Measurements from ENCODE around the gene TRIM7.

Gene TRIM7

DNA sequence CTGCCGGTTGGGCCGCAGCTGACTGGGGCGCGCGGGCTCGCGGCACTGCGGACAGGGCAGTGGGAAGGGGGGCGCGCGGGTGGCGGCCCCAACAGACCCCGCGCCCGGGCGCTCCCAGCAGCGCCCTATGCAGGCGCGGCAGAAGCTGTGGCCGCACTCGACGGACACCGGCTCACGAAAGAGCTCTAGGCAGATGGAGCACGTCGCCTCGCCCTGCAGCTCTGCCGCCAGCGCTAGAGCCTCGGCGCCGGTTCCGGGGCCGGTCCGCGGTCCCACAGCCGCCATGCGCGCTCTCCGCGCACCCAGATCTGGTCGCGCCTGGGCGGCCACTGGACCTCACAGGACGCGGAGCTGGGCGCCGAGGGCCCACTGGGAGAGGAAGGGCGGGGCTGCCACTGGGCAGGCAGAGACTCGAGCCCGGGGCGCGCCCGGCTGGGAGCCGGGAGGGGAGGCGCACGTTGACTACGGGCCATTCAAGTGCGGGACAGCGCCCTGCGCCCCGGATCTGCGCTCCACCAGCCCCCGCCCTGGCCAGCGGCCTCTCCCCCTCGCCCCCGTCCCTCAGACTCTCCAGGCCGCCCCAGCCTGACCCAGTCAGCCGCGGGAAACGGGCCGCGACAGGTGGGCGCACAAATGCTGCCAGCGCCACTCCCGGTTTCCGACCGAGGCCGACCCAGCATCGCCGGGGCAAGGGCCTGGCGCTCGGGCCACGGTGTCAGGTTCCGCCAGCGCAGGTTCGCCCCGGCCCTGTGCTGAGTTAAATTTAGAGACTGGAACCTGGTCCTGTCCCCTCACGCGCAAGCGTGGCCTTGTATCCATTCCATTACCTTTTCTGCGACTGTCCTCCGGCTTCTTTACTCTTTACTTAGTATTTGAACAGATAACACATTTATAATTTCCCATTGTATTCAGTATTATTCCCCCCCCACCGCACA is at the start of gene TRIM7:
TRIM7 (minus strand) TSS at position 371 of the 935 bp plus-strand sequence; CDS start at position 285, 86 bp downstream.
- no peak for DNase-seq

DNA sequence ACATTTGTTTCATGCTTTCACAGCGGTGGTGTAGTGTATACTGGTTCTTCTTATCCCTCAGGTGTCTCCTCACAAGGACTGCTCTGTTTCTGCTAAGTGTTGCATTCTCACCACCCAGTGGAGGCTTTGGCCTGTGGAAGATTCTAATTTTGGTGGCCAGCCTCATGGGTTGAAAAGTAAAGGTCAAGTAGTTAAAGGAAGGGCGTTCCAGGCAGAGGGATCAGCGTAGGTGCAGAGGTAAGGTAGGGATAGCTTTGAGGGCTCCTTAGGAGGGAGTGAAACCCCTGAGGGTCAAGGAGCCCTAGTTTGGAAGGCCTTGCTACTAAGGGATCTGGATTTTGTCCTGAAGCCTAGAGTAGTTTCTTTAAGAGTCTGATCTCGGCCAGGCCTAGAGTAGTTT is 43.3 kb upstream of the TRIM7 start:
- no peak for DNase-seq

DNA sequence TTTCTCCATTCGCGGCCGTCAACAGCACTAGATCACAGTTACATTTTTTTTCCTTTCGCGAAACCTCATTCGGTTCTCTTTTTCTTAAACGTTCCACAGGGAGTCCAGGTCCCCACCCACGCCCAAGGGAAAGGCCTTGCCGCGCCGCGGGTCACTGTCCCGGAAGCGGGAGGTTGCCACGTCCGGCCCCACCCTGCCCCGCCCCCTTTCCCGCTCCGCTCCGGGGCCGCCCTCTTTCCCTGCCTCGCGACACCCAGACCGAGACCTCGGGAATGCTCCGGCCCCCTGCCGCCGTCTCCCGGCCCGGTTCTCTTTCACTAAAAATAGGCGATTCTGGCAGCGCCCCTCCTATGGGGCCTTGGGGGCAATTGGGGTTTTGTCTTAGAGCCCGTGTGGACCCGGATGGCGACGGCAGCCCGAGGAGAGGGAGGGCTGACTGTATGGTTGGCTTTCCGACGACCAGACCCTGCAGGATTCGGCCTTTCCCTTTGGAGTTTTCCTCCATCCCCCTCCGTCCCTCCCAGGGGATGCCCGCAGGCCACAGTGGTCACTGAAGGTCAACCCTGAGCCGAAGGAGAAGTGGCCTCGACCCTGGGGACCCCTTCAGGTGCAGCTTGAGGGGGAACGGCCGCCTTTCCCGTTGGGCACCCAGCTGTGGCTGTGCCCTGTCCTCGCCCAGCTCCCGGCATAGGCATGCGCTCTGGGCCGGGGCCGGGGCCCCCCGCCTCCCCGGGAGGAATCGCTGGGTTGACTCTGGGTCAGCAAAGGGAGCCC is 41.5 kb upstream of the TRIM7 start:
- no peak for DNase-seq

DNA sequence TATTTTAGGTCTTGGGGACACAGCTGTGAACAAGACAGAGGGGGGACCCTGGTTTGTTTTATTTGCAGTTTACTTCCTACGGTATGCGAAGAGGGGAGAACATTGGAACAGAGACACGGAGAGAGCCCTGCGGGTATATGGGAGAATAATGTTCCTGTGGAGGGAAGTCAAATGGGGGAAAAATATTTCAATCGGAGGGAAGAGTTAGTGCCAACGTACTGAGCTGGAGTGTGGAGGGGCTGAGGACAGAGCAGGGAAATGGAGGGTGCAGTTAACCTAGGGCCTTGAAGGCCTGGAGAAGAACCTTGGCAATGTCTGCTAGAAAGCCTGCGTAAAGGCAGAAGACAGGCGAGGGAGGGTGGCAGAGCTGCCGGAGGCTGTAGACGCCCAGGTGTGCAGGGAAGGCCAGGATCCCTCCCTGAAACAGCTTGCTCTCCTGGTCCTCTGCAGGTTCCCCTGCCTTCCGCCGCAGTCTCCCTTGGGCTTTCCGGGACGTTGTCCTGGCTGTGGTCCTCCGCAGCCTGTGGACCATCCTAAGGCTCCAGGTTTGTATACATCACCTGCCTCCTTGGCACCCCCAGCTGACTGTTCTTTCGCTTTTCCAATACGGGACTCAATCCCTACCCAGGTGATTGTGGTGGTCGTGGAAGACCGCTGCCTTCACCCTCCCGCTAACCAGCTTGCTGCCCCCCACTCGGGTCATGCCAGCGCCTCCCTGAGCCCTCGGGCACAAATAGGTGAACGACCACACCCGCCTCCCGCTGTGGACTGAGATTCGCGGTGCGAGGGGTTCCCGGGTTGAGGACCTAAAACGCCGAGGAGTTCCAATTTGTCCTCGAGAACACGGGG is 40.7 kb upstream of the TRIM7 start:
- DNase-seq: no peak

DNA sequence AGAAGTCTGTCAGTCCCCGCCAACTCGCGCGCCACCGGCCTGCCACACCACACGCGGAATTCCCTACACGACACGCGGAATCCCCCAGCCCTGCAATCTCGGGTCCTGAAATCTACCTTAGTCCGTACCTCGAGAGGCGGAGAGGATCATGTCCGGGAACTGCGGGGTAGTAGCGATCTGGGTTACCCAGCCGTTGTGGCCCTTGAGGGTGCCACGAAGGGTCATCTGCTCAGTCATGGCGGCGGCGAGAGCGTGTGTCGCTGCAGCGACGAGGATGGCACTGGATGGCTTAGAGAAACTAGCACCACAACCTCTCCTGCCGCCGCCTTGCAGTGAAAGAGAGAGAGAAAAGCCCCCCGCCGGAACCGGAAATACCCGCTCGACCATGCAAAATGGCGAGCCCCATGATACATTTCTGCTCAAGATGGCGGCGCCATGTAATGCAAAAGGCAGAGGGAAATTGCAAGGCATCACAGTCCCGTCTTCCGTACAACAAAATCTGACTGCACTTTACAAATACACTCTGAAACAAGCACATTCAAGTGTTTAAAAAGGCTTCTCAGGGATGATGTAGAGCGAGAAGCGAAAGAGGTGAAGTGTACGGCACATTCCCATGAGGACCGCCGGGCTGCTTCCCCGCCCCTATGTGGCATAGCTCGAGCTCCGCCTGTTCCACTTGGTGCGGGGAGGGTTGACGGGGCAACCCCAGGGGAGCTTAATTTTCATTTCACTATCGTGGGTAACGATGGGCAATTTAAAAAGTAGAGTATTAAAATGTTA is 38.8 kb upstream of the TRIM7 start, which contains the start of gene RACK1:
RACK1 (minus strand) TSS at position 343 of the 780 bp plus-strand sequence; CDS start at position 237, 106 bp downstream.
- DNase-seq: no peak

DNA sequence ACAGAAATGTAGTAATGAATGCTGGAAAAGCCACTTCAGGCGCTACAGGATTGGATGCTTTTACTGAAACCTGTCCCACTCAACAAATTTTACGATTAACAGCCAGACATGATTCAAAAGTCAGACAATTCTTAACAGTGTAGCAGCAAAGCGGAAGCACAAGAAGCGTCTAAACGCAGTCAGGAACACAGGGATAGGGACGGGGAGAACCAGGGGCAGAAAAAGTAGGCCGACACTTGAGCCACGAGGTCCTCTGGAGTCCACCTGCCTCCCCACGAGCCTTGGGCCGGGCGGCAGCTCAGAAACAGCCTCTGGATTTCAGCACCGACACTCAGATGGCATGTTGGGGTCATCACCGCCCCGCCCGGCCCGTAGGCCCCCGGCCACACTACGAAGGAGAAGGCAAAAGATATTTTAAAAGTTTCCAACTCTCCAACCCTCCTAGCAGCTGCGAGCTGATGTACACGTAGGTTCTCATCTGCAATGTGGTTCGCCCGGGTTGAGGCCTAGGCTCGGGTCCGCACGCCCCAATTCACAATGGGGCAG is 38.1 kb upstream of the TRIM7 start:
- no peak for DNase-seq

DNA sequence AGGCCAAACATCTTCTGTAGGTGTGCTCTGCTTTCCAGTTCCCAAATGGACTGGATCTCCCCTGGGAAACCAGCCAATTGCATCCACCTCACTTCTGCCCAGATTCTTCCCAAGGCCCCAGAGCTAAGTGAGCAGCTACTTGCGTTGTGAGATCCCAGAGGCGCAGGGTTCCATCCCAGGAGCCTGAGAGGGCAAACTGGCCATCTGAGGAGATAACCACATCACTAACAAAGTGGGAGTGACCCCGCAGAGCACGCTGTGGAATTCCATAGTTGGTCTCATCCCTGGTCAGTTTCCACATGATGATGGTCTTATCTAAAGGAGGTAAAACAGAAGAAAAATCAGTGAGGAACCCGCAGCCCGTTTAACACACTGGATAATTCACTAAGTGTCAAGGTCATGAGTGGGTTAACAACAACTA is 37.0 kb upstream of the TRIM7 start:
- DNase-seq: no peak

DNA sequence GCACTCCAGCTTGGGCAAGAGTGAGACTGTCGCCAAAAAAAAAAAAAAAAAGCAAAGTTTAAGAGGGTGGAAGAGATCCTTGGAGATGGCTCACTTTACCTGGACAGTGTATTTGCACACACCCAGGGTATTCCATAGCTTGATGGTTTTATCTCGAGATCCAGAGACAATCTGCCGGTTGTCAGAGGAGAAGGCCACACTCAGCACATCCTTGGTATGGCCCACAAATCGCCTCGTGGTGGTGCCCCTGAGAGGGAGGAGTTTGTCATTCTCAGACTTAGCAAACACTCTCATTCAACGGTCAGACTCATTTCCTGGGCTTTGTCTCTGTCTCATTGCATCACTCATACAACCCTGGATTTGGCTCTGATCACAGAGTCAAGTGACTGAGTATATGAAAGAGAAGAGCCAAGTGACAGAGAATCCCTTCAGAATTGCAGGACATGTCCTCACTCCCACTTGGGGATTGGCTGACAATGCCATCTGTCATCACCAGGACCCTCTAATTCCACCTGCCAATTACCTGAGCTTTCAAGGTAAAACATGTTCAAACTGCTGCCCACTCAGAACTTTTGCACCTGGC is 36.5 kb upstream of the TRIM7 start:
- no peak for DNase-seq

DNA sequence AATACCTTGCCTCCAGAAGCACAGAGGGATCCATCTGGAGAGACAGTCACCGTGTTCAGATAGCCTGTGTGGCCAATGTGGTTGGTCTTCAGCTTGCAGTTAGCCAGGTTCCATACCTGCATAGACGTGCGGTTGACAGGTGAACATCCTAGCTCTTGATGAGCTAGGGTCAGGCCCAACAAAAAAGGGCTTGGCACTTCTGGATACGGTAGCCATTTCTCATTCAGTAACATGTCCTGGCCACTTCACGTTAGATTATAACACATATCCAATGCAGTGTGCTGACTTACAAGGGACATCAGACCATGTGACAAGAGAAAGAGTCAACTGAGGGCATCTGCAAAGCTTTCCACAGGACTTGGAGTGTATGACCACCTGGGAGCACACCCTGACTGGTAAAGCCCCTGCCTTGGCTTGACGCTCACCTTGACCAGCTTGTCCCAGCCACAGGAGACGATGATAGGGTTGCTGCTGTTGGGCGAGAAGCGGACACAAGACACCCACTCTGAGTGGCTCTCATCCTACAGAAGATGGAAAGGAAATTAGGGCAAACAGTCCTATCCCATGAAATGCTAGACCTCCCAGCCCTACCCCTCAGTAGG is 34.2 kb upstream of the TRIM7 start:
- no peak for DNase-seq

DNA sequence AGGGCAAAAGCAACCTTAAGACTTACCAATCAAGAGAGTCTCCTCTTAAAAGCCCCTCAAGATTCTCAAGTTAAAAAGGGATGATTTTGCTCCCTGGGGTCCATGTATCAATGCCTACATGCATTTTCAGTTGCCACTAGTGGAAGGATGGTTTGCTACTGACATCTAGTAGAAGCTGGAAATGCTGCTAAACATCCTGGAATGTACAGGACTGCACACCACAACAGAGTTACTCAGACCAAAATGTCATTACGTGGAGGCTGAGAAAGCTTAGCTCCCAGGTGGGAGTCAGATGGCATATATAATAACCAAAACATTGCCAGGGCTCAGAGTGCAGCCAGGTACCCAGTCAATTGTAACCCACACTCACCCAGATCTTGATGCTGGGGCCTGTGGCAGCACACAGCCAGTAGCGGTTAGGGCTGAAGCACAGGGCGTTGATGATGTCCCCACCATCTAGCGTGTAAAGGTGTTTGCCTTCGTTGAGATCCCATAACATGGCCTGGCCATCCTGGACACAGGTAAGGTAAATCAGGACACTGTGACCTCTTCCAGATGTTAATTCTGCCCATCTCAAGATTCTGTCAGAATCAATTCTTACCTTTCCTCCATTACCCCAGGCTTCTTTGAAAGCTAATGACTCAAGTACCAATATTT is 32.9 kb upstream of the TRIM7 start:
- no peak for DNase-seq

DNA sequence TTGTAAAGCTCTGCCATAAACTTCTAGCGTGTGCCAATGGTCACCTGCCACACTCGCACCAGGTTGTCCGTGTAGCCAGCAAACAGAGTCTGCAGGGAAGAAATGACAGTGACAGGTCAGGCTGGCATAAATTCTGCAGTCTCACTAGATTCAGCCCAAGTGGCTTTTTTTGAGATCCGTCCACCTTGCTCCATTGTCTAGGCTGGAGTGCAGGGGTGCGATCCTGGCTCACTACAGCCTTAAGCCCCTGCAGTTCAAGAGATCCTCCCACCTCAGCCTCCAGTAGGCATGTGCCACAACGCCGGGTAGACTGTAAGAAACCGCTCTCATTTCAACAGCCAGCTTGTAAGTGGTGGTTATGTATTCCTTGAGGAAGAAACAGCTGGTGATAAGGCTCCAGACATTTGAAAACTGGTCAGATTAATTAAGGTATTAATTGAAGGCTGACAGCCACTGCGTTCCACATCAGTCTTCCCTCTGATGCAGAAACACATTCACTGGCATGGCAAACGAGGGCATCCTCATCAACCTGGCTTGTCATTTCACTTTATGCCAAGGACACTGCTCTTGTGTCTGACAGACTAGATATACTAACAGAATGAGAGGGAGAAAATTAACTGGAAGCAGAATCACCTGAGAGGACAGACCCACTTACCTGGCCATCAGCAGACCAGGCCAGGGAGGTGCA is 32.1 kb upstream of the TRIM7 start:
- no peak for DNase-seq

DNA sequence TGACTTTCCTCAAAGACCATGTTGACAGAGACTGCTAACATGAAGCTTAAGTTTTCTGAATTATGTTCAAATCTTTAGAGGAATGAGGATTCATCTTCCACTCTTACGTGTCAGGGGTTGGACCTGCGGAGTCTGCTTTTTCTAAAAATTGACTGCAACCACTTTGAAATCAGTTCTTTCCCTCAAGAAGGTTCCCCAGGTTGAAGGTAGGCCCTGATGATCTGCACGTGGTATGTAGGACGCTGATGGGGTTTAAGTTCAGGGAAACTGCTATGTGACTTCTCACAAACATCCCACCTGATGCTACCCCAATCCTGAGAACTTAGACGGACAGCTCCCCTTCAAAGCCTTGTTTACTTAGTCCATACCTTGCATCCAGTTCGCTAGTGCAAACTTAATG is 31.5 kb upstream of the TRIM7 start:
- no peak for DNase-seq

DNA sequence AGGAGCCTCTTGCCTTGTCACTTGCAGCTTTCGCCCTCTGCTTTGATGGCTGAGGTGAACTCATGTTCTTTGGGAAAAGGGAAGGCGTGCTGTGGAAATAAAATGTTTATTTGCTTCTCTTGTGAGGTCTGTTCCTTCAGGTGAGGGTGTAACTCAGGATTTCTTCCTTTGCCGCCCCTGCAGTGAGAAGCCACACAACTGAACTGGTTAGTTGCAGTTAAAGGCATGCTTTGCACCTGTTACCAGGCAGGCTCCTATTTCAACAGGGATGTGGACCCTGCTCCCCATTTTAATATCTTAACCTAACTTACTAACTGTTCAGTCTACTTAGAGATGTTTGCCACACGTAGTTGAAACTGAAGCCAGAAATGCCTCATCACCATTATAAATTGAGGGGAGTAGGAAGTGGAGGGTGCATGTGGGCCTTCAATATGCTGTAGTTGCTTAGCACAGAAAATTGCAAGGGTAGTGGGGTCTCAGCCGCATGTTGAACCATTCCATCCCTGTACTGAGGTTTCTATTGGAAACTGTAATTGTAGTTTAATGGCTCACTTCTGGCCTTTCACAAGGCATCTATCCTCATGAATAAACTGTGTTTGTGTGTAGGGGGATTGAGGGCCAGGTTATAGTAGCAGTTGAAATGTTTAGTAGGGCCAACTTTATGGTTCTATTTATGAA is 30.8 kb upstream of the TRIM7 start:
- DNase-seq: no peak

DNA sequence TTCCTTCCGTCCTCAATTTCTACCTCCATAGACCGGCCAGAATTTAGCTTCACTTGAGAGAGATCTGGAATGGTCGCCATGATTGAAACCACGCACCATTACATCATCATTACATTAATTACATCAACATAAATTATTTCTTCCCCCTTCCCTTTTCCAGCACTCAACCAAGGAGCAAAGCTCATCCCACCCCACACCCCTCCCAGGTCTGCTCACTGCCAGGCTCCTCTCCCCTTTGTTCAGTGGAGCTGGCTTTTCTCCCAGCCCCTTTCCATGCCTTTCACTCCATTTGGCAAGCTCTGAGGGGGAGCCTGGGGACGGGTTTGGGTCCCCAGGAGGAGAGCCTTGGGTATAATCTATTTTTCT is 30.3 kb upstream of the TRIM7 start:
- no peak for DNase-seq

DNA sequence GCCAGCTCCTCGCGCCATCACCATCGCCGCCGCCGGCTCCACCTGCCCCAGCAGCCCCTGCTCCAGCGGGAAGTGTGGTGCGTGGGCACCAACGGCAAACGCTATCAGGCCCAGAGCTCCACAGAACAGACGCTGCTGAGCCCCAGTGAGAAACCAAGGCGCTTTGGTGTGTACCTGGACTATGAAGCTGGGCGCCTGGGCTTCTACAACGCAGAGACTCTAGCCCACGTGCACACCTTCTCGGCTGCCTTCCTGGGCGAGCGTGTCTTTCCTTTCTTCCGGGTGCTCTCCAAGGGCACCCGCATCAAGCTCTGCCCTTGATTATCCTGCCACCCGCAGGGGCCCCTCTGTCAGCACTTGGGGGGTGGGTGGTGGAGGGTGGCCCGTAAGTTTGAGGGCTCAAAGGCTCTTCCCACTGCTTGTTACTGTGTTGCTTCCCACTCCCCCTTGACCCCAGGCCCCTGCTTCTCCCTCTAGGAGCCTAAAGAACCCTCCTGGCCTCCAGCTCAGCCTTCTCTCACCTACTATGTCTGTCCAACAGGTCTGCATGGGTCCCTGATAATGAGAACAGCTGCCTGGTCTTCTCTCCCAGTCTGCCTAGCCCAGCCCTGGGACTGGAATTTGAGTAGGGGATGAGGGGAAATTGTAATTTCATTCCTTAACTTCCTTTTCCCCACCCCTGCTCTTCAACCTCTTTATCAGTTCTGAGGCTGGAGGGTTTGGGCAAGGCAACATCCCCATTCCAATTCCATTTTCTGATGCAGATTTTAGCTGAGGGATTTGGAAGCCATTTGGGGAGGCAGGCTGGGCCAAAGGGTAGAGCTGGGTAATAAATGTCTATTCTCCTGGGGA is 29.7 kb upstream of the TRIM7 start:
- DNase-seq: no peak

DNA sequence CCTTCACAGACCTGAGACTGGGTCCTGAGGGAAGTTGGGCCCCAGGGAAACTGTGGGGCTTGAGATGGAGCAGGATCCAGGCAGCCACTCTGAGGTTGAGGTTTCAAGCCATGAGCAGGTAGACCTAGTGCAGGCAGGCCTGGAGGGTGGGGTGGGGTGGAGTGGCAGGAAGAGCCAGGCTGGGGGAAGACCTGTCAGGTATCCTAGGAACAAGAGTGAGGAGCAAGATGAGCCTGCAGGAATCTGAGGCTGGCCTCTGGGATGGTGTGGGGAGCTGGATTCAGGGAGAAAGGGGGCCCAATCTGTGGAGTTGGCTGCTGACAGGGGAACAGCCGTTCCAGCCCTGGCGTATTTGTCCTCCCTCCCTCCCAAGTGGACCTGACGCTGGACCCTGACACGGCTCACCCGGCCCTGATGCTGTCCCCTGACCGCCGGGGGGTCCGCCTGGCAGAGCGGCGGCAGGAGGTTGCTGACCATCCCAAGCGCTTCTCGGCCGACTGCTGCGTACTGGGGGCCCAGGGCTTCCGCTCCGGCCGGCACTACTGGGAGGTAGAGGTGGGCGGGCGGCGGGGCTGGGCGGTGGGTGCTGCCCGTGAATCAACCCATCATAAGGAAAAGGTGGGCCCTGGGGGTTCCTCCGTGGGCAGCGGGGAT is 28.9 kb upstream of the TRIM7 start:
- no peak for DNase-seq

DNA sequence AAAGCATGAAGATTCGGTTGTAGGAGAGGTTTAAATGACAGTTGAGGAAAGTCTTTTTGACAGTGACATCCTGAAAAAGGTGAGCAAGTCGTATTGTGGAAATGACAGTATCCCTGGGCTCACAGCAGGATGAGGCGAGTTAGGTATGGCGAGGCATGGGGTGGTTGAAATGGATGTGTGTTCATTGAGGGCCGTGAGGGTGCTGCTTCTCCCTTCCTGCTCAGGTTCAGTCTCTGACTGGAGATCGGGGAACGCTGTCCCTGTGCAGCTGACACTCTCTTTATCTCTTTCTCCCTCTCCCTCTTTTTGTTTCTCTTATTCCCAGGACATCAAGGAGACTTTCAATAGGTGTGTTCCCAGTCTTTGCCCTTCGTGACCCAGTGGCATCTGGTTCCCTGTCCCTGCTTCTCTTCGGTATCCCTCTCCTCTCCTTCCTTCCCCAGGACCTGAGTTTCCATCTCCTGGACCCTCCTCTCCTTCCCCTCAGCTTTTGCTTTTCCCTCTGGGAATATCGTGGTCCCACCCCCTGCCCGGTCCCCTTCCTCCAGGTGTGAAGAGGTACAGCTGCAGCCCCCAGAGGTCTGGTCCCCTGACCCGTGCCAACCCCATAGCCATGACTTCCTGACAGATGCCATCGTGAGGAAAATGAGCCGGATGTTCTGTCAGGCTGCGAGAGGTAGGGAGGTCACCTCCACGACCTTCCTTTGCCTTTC is 28.2 kb upstream of the TRIM7 start:
- DNase-seq: no peak

Measured in NCI-H2171 (cell line).